AG04450 (cell line): ENCODE results near the gene MSI2. TPM values are rescaled to one million over a fixed set of nuclear protein-coding genes. Genes with fewer than 3 reads are reported as not detected.

Experiments
- CTCF ChIA-PET: fragments of 300-600, 350-600 bp; formaldehyde crosslinking; extraction: SDS; loops from one replicate; lab custom pipeline; 2022; ENCODE audit warnings: antibody characterized with exemption, inconsistent platforms; lab: Charles Lee
- POLR2A ChIA-PET: fragments of 350-600 bp; formaldehyde crosslinking; extraction: SDS; loops from one replicate; lab custom pipeline; 2021; ENCODE audit warnings: antibody characterized with exemption, inconsistent platforms; lab: Yijun Ruan, JAX
- DNase-seq: peaks from one replicate; pipeline ENCODE4 v3.0.0-alpha.2; 2011; ENCODE audit warnings: low read depth, low spot score
- H3K27ac ChIP-seq: one replicate; pipeline ENCODE4 v1.5.1; 2012; ENCODE audit warnings: low read depth, low read length, control low read depth
- H3K27me3 ChIP-seq: one replicate; pipeline ENCODE4 v1.6.0; 2012; ENCODE audit warnings: low read length; ENCODE audit not compliant: control insufficient read depth, insufficient read depth
- H3K4me3 ChIP-seq: 2 replicates; pipeline ENCODE4 v1.5.1; 2011; ENCODE audit warnings: mild to moderate bottlenecking, low read depth, low read length, control low read depth
- H3K9me3 ChIP-seq: 2 replicates; pipeline ENCODE4 v1.5.1; 2012; ENCODE audit warnings: low read length; ENCODE audit not compliant: control insufficient read depth, insufficient read depth
- polyA plus RNA-seq: library from polyadenylated mRNA; depleted of rRNA; stranded (reverse); fragments of >200 nt; gene quantifications from 2 replicates; pipeline ENCODE4 v1.2.3, GENCODE V29; 2011
- TF ChIP-seq, protein P1 (sequence below): IDR thresholded peaks from 2 replicates; pipeline ENCODE4 v1.5.1; 2011; ENCODE audit warnings: low read depth, low read length, control low read depth, inconsistent platforms

MSI2 gene
- polyA plus RNA-seq, 1 experiment: 26.2 TPM

DNA sequence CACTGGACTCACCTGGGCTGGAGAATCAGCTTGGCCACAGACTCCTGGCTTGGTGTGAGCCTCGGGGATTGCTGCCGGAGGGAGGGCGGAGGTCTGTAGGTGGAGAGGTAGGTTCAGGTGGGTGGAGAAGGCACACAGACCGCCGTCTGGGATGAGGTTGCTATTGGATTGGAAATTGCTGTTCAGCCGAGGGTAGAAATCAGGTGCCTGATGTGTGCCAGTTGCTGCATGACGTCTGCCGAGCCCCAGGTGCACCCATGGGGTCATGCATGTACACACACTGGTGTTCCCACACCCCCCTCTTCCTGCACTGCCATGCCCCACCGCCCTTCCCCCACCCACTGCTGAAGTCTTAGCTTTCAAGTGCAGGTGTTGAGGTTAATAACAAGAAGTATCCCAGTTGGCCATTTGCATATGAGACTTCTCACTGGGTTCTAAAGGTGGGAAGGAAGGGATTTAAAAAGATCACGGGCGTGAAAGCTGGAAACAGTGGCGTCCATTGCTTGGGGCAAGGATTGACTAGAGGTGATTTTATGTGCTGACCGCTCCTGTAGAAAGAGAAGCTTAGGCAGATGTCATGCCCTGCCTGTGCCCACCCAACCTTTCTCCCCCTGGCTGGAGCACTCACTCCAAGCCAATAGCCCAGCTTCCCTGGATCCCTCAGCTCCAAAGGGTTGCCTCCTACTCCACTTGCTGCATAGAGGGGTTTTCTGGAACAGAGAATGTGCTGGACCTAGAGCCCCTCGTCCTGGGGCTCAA lies 295.2 kb downstream of the MSI2 start:
- TF ChIP-seq, protein P1, sequence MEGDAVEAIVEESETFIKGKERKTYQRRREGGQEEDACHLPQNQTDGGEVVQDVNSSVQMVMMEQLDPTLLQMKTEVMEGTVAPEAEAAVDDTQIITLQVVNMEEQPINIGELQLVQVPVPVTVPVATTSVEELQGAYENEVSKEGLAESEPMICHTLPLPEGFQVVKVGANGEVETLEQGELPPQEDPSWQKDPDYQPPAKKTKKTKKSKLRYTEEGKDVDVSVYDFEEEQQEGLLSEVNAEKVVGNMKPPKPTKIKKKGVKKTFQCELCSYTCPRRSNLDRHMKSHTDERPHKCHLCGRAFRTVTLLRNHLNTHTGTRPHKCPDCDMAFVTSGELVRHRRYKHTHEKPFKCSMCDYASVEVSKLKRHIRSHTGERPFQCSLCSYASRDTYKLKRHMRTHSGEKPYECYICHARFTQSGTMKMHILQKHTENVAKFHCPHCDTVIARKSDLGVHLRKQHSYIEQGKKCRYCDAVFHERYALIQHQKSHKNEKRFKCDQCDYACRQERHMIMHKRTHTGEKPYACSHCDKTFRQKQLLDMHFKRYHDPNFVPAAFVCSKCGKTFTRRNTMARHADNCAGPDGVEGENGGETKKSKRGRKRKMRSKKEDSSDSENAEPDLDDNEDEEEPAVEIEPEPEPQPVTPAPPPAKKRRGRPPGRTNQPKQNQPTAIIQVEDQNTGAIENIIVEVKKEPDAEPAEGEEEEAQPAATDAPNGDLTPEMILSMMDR: no peak
- H3K27ac ChIP-seq: no peak overlapping the region
- CTCF ChIA-PET: interaction anchor here (1.0 to 5.2 kb wide), 9 partner anchors 8 to 308 kb away, joined by 3 to 36 read pairs (median 7); no protein-coding TSS in a partner anchor
- no peaks in the 10 kb centered on the region for H3K9me3 ChIP-seq
- no peak overlapping the region for H3K4me3 ChIP-seq
- POLR2A ChIA-PET: no interaction called here
- H3K27me3 ChIP-seq: no peaks in the 10 kb centered on the region
- no peak for DNase-seq

DNA sequence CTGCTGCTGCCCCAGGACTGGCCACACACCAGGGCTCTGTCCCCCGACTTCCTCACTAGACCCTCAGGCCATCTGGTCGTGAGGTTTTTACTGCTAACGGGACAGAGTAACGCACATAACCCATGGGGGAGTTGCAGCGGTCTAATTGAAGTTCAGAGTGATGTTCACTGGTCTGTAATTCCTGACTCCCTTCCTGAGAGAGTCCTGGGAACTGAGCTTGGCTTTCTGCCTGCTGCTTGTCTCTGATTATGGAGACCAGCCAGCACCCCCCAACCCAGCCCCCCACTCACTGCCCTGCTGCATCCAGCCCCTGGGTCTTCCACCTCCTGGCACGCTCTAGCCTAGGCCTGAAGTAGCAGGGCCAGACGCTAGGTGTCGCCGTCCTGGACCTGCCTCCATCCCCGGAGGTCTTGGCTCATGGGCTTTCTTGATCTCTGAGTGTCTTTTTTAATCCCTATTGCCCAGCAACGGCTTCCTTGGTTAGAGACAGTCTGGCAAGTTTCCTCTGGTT lies 295.8 kb downstream of the MSI2 start:
- no peak for DNase-seq
- CTCF ChIA-PET: interaction anchor here (1.0 to 5.2 kb wide), 11 partner anchors 9 to 308 kb away, joined by 3 to 36 read pairs (median 6); no protein-coding TSS in a partner anchor

GRCh38 chr17:57553526-57553925 lies 297.2 kb downstream of the MSI2 start:
- CTCF ChIA-PET: interaction anchor here (0.6 to 5.2 kb wide), 13 partner anchors 10 to 310 kb away, joined by 3 to 36 read pairs (median 6); partner anchors contain the start of gene CCDC182
- DNase-seq: peak; percentile 55
- Histone ChIP-seq H3K9me3 (no peaks in the 10 kb centered on the region), H3K4me3 (no peak overlapping the region; the same call in 1 of the 2 replicates), H3K27ac (peak overlapping the region; percentile 25), H3K27me3 (no peaks in the 10 kb centered on the region)
- TF ChIP-seq, protein P1: no peak
- POLR2A ChIA-PET: interaction anchor here (0.6 to 1.2 kb wide), 2 partner anchors 25 to 297 kb away, joined by 4 to 7 read pairs; partner anchors contain the start of gene MRPS23

More for the DNA sequence above, 295.8 kb downstream of the MSI2 start:
- no peaks in the 10 kb centered on the region for H3K9me3 ChIP-seq
- H3K4me3 ChIP-seq: no peak overlapping the region
- TF ChIP-seq, protein P1: peak; percentile 63
- H3K27me3 ChIP-seq: no peaks in the 10 kb centered on the region
- POLR2A ChIA-PET: no interaction called here
- H3K27ac ChIP-seq: no peak overlapping the region

- H3K27ac ChIP-seq: no peak overlapping the region
- DNase-seq: no peak
- TF ChIP-seq, protein P1: no peak
- CTCF ChIA-PET: interaction anchor here (0.6 to 5.2 kb wide), 11 partner anchors 13 to 311 kb away, joined by 3 to 36 read pairs (median 6); no protein-coding TSS in a partner anchor
- no peaks in the 10 kb centered on the region for H3K9me3 ChIP-seq
- no peak overlapping the region for H3K4me3 ChIP-seq
- no peaks in the 10 kb centered on the region for H3K27me3 ChIP-seq
- POLR2A ChIA-PET: interaction anchor here (0.6 to 1.2 kb wide), 2 partner anchors 24 to 296 kb away, joined by 4 to 7 read pairs; partner anchors contain the start of gene MRPS23
These were observed 297.9 kb downstream of the MSI2 start for GRCh38 chr17:57553991-57554825.
